ENCODE results near the gene SEPTIN7. TPM values are rescaled to one million over a fixed set of nuclear protein-coding genes. Genes with fewer than 3 reads are reported as not detected.

SEPTIN7 gene
- total and polyA plus RNA-seq, 2 of the 4 experiments (the other 2 are of a cell fraction): 150 to 239 TPM

GRCh38 chr7:35802102-35802466 is 1.2 kb downstream of the SEPTIN7 start:
- peak overlapping the region; percentile 14; the same call in 1 of the 2 replicates for H2BK120ac ChIP-seq (ENCODE audit: low read depth, low read length)
- ATAC-seq (ENCODE audit: low read depth): no peak
- WGBS, 2 experiments (ENCODE audit: extremely low coverage in 2 of 2, insufficient read length in 1 of 2): no CpG with 5 or more reads among the region's 4 CpGs
- ChIA-PET CTCF (interaction anchor here (0.7 to 2.8 kb wide), 6 partner anchors 52 to 102 kb away, joined by 3 to 11 read pairs (median 4); no protein-coding TSS in a partner anchor), POLR2A (ENCODE audit: unreplicated experiment) (interaction anchor here (0.8 to 1.0 kb wide), 2 partner anchors 86 to 91 kb away, joined by 3 to 4 read pairs; no protein-coding TSS in a partner anchor)
- H3K4ac ChIP-seq (ENCODE audit: low read depth, low read length): peak overlapping the region; percentile 90; the same call in 1 of the 2 replicates
- 0 out of 2 replicates have a peak overlapping the region, but pooled peaks have one; percentile 14 for H3K18ac ChIP-seq (ENCODE audit: low read depth, low read length)
- H3K9me1 ChIP-seq (ENCODE audit: insufficient read depth, low read length): peaks cover 3% of the 10 kb centered on the region; the same call in 1 of the 2 replicates
- peak overlapping the region; percentile 89 for H2BK5ac ChIP-seq (ENCODE audit: low read depth, low read length, poor library complexity, severe bottlenecking)
- peak overlapping the region; percentile 97 for H2AK9ac ChIP-seq (replicated peaks; ENCODE audit: low read depth, low read length, poor library complexity)
- H4K91ac ChIP-seq (ENCODE audit: insufficient read depth, low read depth, low read length): no peak overlapping the region
- TF ChIP-seq CTCF (conservative IDR thresholded peaks at IDR 0.05; ENCODE audit: low read depth, low read length) (no peak), POLR2A (IDR thresholded peaks at IDR 0.05; ENCODE audit: low read depth, low read length) (no peak), RAD21 (IDR thresholded peaks at IDR 0.05; ENCODE audit: low read length) (no peak), ELK1 (IDR thresholded peaks at IDR 0.05; ENCODE audit: borderline replicate concordance, low read depth, low read length) (no peak), NFE2L2 (IDR thresholded peaks at IDR 0.05; ENCODE audit: low read depth, low read length) (no peak), BHLHE40 (IDR thresholded peaks at IDR 0.05; ENCODE audit: low read depth, low read length) (no peak), RCOR1 (IDR thresholded peaks at IDR 0.05; ENCODE audit: insufficient replicate concordance, low read length) (no peak), SMC3 (IDR thresholded peaks at IDR 0.05; ENCODE audit: low read depth, low read length) (no peak), MAZ (IDR thresholded peaks at IDR 0.05; ENCODE audit: borderline replicate concordance, low read depth, low read length) (no peak), USF2 (IDR thresholded peaks at IDR 0.05; ENCODE audit: low read depth, low read length) (no peak), MAFK (IDR thresholded peaks at IDR 0.05; ENCODE audit: low read depth, low read length) (no peak), CEBPB (IDR thresholded peaks at IDR 0.05; ENCODE audit: low read depth, low read length) (no peak), FOS (IDR thresholded peaks at IDR 0.05; ENCODE audit: low read depth, low read length) (no peak), RFX5 (IDR thresholded peaks at IDR 0.05; ENCODE audit: low read depth, low read length) (no peak), CHD1 (IDR thresholded peaks at IDR 0.05; ENCODE audit: low read depth, low read length) (no peak), MXI1 (IDR thresholded peaks at IDR 0.05; ENCODE audit: borderline replicate concordance, low read depth, low read length) (no peak)
- dilution Hi-C loops (cut with HindIII; ENCODE audit: low sequenced_read_pairs, unreplicated experiment): no loop called here
- H3K14ac ChIP-seq (replicated peaks; ENCODE audit: low read depth, low read length): peak overlapping the region; percentile 43
- H2AFZ ChIP-seq (replicated peaks; ENCODE audit: low read length, poor library complexity): peak overlapping the region; percentile 93
- DNase-seq: no peak
- H4K20me1 ChIP-seq (ENCODE audit: insufficient read depth, low read length): peaks cover 54% of the 10 kb centered on the region
- BruUV-seq (replicated peaks): no TSS peak
- peak overlapping the region; percentile 83 for H3K4me2 ChIP-seq (ENCODE audit: low read depth, low read length)
- H3K79me1 ChIP-seq (ENCODE audit: low read depth in 1 of 2, low read length in 2 of 2): peaks cover 4 to 6% of the 10 kb centered on the region in 2 experiments; a peak in 2 of 4 replicates
- H3K56ac ChIP-seq (ENCODE audit: extremely low read depth, insufficient read depth, low read length): peak overlapping the region; percentile 73
- H2BK15ac ChIP-seq (ENCODE audit: low read depth, low read length): no peak overlapping the region
- no peak overlapping the region for H4K5ac ChIP-seq (ENCODE audit: low read depth, low read length)
- in situ Hi-C loops (cut with MboI; ENCODE audit: low sequenced_read_pairs): no loop called here
- H3K23ac ChIP-seq (ENCODE audit: low read depth, low read length): peak overlapping the region; percentile 54; the same call in 1 of the 2 replicates
- H3K36me3 ChIP-seq (ENCODE audit: control insufficient read depth, insufficient read depth, low read length): no peaks in the 10 kb centered on the region
- H3K4me1 ChIP-seq (ENCODE audit: control insufficient read depth, insufficient read depth, low read length): peaks cover 2% of the 10 kb centered on the region; the same call in 1 of the 2 replicates
- H4K8ac ChIP-seq (ENCODE audit: low read depth in 2 of 2, low read length in 2 of 2): no peak overlapping the region
- no peaks in the 10 kb centered on the region for H3K27me3 ChIP-seq (ENCODE audit: control insufficient read depth, insufficient read depth, low read length)
- H2BK20ac ChIP-seq (ENCODE audit: low read depth, low read length): no peak overlapping the region
- intact Hi-C loops (cut with micrococcal nuclease): loop anchor here (5.0 kb wide), 4 partner anchors 35 to 375 kb away; no protein-coding TSS in a partner anchor
- H3K9me3 ChIP-seq (ENCODE audit: control insufficient read depth, insufficient read depth, low read length): no peaks in the 10 kb centered on the region
- peak overlapping the region; percentile 97 for H3K27ac ChIP-seq (ENCODE audit: insufficient read depth, low read length)
- peak overlapping the region; percentile 76 for H3K9ac ChIP-seq (ENCODE audit: low read depth, low read length)
- H3K4me3 ChIP-seq (ENCODE audit: insufficient read depth, low read depth, low read length): peak overlapping the region; percentile 92
- no peak overlapping the region for H2AK5ac ChIP-seq (ENCODE audit: low read depth, low read length)
